Esophagus muscularis mucosa (tissue), 3 donors: ENCODE measurements around the gene DR1.

ENCODE experiments used
- POLR2AphosphoS5 ChIP-seq, 2 donors: sonication (generic); formaldehyde crosslinking; IDR thresholded peaks; one replicate each; pipeline ENCODE4 v1.6.1; 2017; ENCODE audit warnings: antibody characterized with exemption in 2 of 2
- TF ChIP-seq, protein P1 (sequence below), 3 experiments: fragments of 200-600 bp in 2 of 3; fragments of 450-650 bp in 1 of 3; sonication (generic) in 2 of 3; IDR thresholded peaks; one replicate each; pipeline ENCODE4 v1.5.1; 2017 to 2019; ENCODE audit warnings: antibody characterized with exemption in 3 of 3, mild to moderate bottlenecking in 2 of 3, moderate library complexity in 1 of 3

GRCh38 chr1:93296555-93297154, 49.1 kb upstream of the DR1 start:
- TF ChIP-seq, protein P1, sequence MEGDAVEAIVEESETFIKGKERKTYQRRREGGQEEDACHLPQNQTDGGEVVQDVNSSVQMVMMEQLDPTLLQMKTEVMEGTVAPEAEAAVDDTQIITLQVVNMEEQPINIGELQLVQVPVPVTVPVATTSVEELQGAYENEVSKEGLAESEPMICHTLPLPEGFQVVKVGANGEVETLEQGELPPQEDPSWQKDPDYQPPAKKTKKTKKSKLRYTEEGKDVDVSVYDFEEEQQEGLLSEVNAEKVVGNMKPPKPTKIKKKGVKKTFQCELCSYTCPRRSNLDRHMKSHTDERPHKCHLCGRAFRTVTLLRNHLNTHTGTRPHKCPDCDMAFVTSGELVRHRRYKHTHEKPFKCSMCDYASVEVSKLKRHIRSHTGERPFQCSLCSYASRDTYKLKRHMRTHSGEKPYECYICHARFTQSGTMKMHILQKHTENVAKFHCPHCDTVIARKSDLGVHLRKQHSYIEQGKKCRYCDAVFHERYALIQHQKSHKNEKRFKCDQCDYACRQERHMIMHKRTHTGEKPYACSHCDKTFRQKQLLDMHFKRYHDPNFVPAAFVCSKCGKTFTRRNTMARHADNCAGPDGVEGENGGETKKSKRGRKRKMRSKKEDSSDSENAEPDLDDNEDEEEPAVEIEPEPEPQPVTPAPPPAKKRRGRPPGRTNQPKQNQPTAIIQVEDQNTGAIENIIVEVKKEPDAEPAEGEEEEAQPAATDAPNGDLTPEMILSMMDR (IDR thresholded peaks at IDR 0.05) = no peak
- no peak for TF ChIP-seq POLR2AphosphoS5 (IDR thresholded peaks at IDR 0.05)
